Left lung (tissue), 10 donors: ENCODE measurements around the gene XAB2. TPM values are rescaled to one million over a fixed set of nuclear protein-coding genes. Genes with fewer than 3 reads are reported as not detected.

Source experiments
- ATAC-seq: fragments of 200-7000 bp; cut with Tn5 transposase; one replicate; pipeline ENCODE4 v1.9.1; 2020; ENCODE audit warnings: moderate library complexity
- DNase-seq, 4 donors: peaks; one replicate each; pipeline ENCODE4 v3.0.0-alpha.2; 2013 to 2020
- H3K27ac ChIP-seq, 2 donors: fragments of 200-600 bp; sonication (generic) in 1 of 2; one replicate each; pipeline versions ENCODE4 v1.5.0 to v1.8.0; 2020 to 2021
- H3K27me3 ChIP-seq, 2 donors: fragments of 200-600 bp; sonication (generic) in 1 of 2; one replicate each; pipeline versions ENCODE4 v1.5.0 to v1.8.0; 2020 to 2021
- H3K36me3 ChIP-seq, 2 donors: fragments of 200-600 bp; sonication (generic) in 1 of 2; one replicate each; pipeline versions ENCODE4 v1.5.0 to v1.8.0; 2020 to 2021
- H3K4me1 ChIP-seq, 2 donors: fragments of 200-600 bp; one replicate each; pipeline ENCODE4 v1.8.0; 2021
- H3K4me3 ChIP-seq, 2 donors: fragments of 200-600 bp; sonication (generic) in 1 of 2; one replicate each; pipeline versions ENCODE4 v1.5.0 to v1.8.0; 2020 to 2021; ENCODE audit warnings: mild to moderate bottlenecking in 1 of 2
- H3K9me3 ChIP-seq, 2 donors: fragments of 200-600 bp; sonication (generic) in 1 of 2; one replicate each; pipeline versions ENCODE4 v1.5.0 to v1.8.0; 2020 to 2021
- intact Hi-C, 2 donors: fragments of 100-400 bp; cut with DNase I; formaldehyde crosslinking; loops; one replicate each; pipeline versions ENCODE4 v1.11.2 to v1.14.2; 2022
- polyA plus RNA-seq, 6 donors: library from polyadenylated mRNA; unstranded; fragments of 120-200 nt; gene quantifications; one replicate each; pipeline ENCODE4 v1.2.1, GENCODE V29; 2013; ENCODE audit not compliant: insufficient read length in 6 of 6
- total RNA-seq, 2 donors: library from RNA; stranded (reverse); fragmentation: NEBNext Ultra II Directional; extraction: Animal tissue kit (Norgen Biotek cat#: 25700); gene quantifications; one replicate each; pipeline ENCODE4 v1.2.1, GENCODE V29; 2021
- TF ChIP-seq, protein P1 (sequence below), 2 donors: fragments of 200-600 bp; sonication (generic) in 1 of 2; IDR thresholded peaks; one replicate each; pipeline versions ENCODE4 v1.5.0 to v1.8.0; 2021; ENCODE audit warnings: antibody characterized with exemption in 2 of 2
- donor health status: DM: no; HTN: yes; CAD: no.
- donor health status: DM: no; HTN: no; CAD: no.

XAB2 gene
- total and polyA plus RNA-seq, 8 donors = 30.5 to 38.8 (median 32.5) TPM

DNA sequence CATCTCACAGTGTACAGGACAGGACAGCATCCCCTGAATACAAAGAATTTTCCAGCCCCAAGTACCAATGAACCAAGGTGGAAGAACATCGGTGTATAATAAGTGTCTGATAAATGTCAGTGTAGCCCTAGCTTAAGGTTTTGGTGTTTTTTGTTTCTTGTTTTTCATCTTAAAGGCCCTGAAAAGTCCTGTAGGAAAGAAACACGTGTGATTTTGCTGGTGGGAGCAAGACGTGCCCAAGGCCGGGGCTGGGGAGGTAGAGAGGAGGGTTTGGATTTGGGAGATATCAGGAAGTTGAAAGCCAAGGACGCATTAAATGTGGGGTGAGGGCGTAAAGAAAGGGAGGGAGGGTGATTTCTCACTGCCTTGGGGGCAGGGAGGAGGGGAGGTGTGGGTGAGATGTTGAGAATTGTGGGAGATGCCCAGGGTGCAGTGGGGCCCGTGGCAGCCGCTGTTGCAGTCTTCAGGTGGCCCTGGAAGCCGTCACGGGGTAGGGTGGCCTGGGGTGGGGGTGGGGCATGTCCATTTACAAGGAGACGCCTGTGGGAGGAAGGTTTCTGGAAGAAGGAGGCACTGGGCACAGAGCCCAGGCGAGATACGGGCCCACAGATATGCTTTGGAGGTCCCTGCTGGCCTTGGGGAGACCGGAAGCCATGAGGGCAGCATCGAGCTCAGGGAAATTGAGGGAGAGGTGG is 27.0 kb downstream of the XAB2 start:
- Histone ChIP-seq H3K9me3 (no peaks in the 10 kb centered on the region), H3K27me3 (peaks cover under 1 to 52% of the 10 kb centered on the region in 2 donors), H3K4me1 (no peaks in the 10 kb centered on the region), H3K36me3 (no peaks in the 10 kb centered on the region), H3K27ac (peak overlapping the region in 1 of 2 donors; percentile 7), H3K4me3 (no peak overlapping the region)
- DNase-seq (peak in 2 of 4 donors; percentile 16 to 56), ATAC-seq (peak; percentile 72)
- intact Hi-C loops = no loop called here
- TF ChIP-seq, protein P1, sequence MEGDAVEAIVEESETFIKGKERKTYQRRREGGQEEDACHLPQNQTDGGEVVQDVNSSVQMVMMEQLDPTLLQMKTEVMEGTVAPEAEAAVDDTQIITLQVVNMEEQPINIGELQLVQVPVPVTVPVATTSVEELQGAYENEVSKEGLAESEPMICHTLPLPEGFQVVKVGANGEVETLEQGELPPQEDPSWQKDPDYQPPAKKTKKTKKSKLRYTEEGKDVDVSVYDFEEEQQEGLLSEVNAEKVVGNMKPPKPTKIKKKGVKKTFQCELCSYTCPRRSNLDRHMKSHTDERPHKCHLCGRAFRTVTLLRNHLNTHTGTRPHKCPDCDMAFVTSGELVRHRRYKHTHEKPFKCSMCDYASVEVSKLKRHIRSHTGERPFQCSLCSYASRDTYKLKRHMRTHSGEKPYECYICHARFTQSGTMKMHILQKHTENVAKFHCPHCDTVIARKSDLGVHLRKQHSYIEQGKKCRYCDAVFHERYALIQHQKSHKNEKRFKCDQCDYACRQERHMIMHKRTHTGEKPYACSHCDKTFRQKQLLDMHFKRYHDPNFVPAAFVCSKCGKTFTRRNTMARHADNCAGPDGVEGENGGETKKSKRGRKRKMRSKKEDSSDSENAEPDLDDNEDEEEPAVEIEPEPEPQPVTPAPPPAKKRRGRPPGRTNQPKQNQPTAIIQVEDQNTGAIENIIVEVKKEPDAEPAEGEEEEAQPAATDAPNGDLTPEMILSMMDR (IDR thresholded peaks at IDR 0.05) = no peak

DNA sequence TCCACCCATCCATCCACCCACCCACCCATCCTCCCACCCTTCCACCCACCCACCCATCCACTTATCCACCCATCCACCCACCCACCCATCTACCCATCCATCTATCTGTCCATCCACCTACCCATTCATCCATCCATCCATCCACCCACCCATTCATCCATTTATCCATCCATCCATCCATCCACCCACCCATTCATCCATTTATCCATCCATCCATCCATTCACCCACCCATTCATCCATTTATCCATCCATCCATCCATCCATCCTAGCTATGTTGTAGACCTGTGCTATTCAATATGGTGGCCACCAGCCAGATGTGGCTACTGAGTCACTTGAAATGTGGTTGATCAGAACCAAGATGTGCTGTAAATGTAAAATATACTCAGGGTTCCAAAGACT is 28.6 kb downstream of the XAB2 start:
- DNase-seq = no peak
- TF ChIP-seq, protein P1 (IDR thresholded peaks at IDR 0.05) = no peak
- no peaks in the 10 kb centered on the region for H3K36me3 ChIP-seq
- intact Hi-C loops = no loop called here
- H3K9me3 ChIP-seq = no peaks in the 10 kb centered on the region
- no peak overlapping the region for H3K27ac ChIP-seq
- ATAC-seq = no peak
- H3K27me3 ChIP-seq = peaks cover 13 to 68% of the 10 kb centered on the region in 2 donors
- no peak overlapping the region for H3K4me3 ChIP-seq
- peaks cover 0 to 9% of the 10 kb centered on the region in 2 donors for H3K4me1 ChIP-seq

DNA sequence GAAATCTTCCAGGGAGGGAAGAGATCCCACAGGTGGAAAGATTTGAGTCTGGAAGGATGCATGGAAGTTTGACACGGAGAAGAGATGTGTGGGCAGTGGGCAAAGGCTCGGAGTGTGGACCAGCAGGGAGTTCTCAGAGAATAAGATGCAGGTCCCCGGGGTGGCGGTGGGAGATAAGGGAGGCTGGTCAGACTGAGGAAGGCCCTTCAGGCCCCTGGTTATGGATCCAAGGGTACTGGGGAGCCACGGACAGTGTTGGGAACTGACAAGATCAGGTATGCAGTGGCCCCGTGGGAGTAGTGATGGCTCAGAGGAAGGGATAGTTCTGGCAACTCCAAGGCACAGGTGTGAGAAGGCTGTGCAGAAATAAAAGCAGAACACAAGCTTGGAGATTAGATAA is 31.2 kb downstream of the XAB2 start:
- H3K27ac ChIP-seq = no peak overlapping the region
- TF ChIP-seq, protein P1 (IDR thresholded peaks at IDR 0.05) = no peak
- no peak for ATAC-seq
- intact Hi-C loops = no loop called here
- no peaks in the 10 kb centered on the region for H3K9me3 ChIP-seq
- peaks cover 0 to 9% of the 10 kb centered on the region in 2 donors for H3K4me1 ChIP-seq
- no peak for DNase-seq
- no peaks in the 10 kb centered on the region for H3K36me3 ChIP-seq
- peaks cover 20 to 76% of the 10 kb centered on the region in 2 donors for H3K27me3 ChIP-seq
- no peak overlapping the region for H3K4me3 ChIP-seq

DNA sequence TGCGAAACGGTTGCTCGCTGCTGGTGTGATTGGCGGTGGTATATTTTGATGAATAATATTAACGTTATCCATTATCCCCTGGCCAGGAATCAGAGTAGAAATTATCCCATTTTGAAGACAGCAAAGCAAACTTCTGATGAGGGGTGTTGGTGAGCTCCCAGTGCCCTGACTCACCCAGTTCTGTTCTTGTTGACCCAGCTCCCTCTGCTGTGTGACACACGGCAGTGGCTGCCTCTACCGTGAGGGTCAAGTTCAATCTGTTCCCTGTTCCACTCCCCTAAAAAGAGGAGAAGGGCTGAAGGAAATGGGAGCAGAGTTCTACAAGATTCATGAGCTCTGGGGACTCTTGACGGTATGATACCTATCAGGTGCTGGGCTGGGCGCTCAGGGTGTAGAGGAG is 31.7 kb downstream of the XAB2 start:
- ATAC-seq (peak; percentile 27), DNase-seq (no peak)
- Histone ChIP-seq H3K27me3 (peaks cover 20 to 77% of the 10 kb centered on the region in 2 donors), H3K4me3 (no peak overlapping the region), H3K9me3 (no peaks in the 10 kb centered on the region), H3K27ac (no peak overlapping the region), H3K4me1 (peaks cover 0 to 9% of the 10 kb centered on the region in 2 donors), H3K36me3 (no peaks in the 10 kb centered on the region)
- TF ChIP-seq, protein P1 (IDR thresholded peaks at IDR 0.05) = no peak
- intact Hi-C loops = no loop called here

DNA sequence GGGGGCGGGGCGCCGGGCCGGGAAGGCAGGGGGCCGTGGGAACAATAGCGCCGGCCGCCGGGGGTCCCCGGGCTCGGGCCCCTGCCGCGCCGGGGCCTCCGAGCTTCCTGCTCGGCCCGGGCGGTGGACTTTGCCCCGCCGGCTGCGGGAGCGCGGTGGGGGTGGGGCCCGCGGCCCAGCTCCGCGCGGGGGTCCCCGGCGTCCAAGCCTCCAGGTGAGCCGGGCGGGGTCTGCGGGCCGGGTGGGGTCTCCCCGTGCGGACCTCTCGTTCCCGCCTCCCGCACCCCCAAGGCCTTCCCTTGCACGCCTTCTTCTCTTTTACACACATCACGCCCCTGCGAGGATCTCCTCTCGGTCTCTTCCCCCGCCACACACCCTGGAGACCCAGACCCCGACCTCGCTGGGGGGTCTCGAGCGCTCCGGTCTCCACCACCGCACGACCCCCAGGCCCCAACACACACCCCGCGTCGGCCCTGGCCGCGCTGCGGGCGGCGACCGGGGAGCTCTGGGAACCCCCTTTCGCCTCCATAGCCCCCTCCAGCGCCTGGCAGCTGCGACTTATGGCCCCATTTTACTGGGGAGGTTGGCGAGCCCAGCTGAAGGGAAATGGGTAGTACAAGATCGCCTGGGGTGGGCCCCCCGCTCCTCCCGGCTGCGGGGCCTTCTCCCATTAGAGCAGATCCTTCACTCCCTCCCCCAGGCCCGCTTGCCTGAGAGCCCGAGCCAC is 33.0 kb downstream of the XAB2 start:
- Histone ChIP-seq H3K4me3 (peak overlapping the region; percentile 29 to 41), H3K27me3 (peaks cover 20 to 70% of the 10 kb centered on the region in 2 donors), H3K27ac (no peak overlapping the region), H3K9me3 (no peaks in the 10 kb centered on the region), H3K4me1 (peaks cover 0 to 9% of the 10 kb centered on the region in 2 donors), H3K36me3 (no peaks in the 10 kb centered on the region)
- TF ChIP-seq, protein P1 (IDR thresholded peaks at IDR 0.05) = no peak
- ATAC-seq (peak; percentile 10), DNase-seq (no peak)
- intact Hi-C loops = no loop called here
